ENCODE results near the gene HERC6.
"Not testable (repeated sequence)": the region's sequence is repeated elsewhere in the genome, so short reads cannot be mapped to it uniquely, and the experiment has no call there.

HERC6 gene

GRCh38 chr4:88378691-88379559, at the start of gene HERC6:
TSS of gene HERC6 (plus strand) at chr4:88378852. CDS start at chr4:88378922, 70 bp downstream.
- ChIA-PET POLR2A (interaction anchor here (1.0 kb wide), 1 partner anchor 78 kb away, joined by 5 read pairs; the partner anchor contains the start of gene HERC5), CTCF (interaction anchor here (0.9 to 2.7 kb wide), 16 partner anchors 9 to 163 kb away, joined by 3 to 24 read pairs (median 3); partner anchors contain the start of gene HERC5)
- TF ChIP-seq CTCF (IDR thresholded peaks at IDR 0.05; ENCODE audit: control extremely low read depth, extremely low read depth, low read depth, missing control alignments) = peak; percentile 79
- DNase-seq (ENCODE audit: extremely low spot score) = peak; percentile 84

GRCh38 chr4:88333741-88334405, 44.8 kb upstream of the HERC6 start:
- no peak for DNase-seq (ENCODE audit: extremely low spot score)
- POLR2A ChIA-PET = no interaction called here
- TF ChIP-seq CTCF (IDR thresholded peaks at IDR 0.05; ENCODE audit: control extremely low read depth, extremely low read depth, low read depth, missing control alignments) = no peak
- CTCF ChIA-PET = interaction anchor here (1.2 to 1.4 kb wide), 2 partner anchors 18 to 45 kb away, joined by 3 read pairs; partner anchors contain the start of gene HERC6

GRCh38 chr4:88335092-88335665, 43.5 kb upstream of the HERC6 start:
- DNase-seq (ENCODE audit: extremely low spot score) = no peak
- CTCF ChIA-PET = interaction anchor here (1.2 kb wide), 1 partner anchor 19 kb away, joined by 3 read pairs; no protein-coding TSS in a partner anchor
- POLR2A ChIA-PET = interaction anchor here (0.7 kb wide), 1 partner anchor 1468 kb away, joined by 3 read pairs; no protein-coding TSS in a partner anchor
- no peak for TF ChIP-seq CTCF (IDR thresholded peaks at IDR 0.05; ENCODE audit: control extremely low read depth, extremely low read depth, low read depth, missing control alignments)

- CTCF ChIA-PET = interaction anchor here (0.7 to 2.0 kb wide), 9 partner anchors 8 to 45 kb away, joined by 3 to 11 read pairs (median 4); no protein-coding TSS in a partner anchor
- POLR2A ChIA-PET = no interaction called here
- TF ChIP-seq CTCF (IDR thresholded peaks at IDR 0.05; ENCODE audit: control extremely low read depth, extremely low read depth, low read depth, missing control alignments) = no peak
- no peak for DNase-seq (ENCODE audit: extremely low spot score)
These were observed 37.1 kb upstream of the HERC6 start for GRCh38 chr4:88341227-88342192.

- POLR2A ChIA-PET; DNase-seq (ENCODE audit: extremely low spot score); CTCF ChIA-PET: not testable (repeated sequence)
These were observed 31.8 kb upstream of the HERC6 start for GRCh38 chr4:88346902-88347301.

- CTCF ChIA-PET = interaction anchor here (3.5 kb wide), 1 partner anchor 8 kb away, joined by 11 read pairs; no protein-coding TSS in a partner anchor
- POLR2A ChIA-PET; DNase-seq (ENCODE audit: extremely low spot score): not testable (repeated sequence)
These were observed 29.9 kb upstream of the HERC6 start for GRCh38 chr4:88348761-88349160.

All from GM10248 (cell line).